NCI-H510A treated with DMSO at 0.1 percent for 48 hours (cell line): ENCODE measurements around the gene UNKL.
A peak's percentile ranks its signal among the peaks of the same experiment; 100 is the strongest.

Experiments
- DNase-seq: peaks from one replicate; lab custom pipeline; 2025; lab: John Stamatoyannopoulos, UW

UNKL gene

DNA sequence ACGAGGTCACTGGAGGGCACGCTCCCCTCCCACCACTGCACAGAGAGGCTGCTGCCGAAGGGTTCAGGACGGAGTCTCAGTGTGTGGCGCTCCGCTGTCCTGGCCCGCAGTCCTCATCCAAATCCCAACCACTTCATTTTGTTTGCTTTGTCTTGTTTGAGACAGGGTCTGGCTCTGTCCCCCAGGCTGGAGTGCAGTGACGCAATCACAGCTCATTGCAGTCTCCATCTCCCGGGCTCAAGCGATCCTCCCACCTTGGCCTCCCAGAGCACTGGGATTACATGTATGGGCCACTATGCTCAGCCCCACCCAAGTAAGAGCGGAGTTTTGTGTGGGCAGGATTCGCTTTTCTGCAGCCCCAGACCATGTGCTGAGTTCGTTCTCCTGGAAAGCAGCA lies 12.7 kb downstream of the UNKL start:
- no peak for DNase-seq

DNA sequence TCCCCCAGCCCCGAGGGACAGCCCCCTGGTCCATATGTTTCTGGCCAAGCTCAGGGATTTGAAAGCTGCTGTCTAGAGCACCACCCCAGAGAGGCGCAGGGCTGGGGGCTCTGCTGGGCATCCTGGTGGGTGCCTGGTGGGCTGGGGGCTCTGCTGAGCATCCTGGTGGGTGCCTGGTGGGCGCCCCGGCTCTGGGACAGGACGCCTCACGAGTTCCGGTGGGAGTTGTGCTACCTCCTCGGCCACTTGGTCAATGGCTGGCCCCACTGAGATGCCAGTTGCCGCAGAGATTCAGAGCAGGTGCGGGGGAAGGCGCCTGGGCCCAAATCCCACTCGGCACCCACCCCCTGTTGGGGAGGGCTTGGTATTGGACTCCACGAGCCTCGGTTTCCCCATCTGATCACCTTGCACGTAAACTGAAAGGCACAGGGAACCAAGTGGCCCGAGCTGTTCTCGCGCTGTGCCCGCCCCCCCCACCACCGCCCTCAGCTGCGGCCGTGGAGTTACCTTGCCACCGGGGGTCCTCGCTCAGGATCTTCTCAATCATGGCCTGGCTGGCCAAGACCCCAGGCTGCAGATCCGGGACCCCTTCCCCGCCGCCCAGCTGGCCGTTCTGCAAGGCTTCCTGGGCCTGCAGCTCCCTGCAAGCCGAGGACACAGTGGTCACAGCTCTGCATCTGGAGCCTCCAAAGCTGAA lies 13.3 kb downstream of the UNKL start:
- no peak for DNase-seq

DNA sequence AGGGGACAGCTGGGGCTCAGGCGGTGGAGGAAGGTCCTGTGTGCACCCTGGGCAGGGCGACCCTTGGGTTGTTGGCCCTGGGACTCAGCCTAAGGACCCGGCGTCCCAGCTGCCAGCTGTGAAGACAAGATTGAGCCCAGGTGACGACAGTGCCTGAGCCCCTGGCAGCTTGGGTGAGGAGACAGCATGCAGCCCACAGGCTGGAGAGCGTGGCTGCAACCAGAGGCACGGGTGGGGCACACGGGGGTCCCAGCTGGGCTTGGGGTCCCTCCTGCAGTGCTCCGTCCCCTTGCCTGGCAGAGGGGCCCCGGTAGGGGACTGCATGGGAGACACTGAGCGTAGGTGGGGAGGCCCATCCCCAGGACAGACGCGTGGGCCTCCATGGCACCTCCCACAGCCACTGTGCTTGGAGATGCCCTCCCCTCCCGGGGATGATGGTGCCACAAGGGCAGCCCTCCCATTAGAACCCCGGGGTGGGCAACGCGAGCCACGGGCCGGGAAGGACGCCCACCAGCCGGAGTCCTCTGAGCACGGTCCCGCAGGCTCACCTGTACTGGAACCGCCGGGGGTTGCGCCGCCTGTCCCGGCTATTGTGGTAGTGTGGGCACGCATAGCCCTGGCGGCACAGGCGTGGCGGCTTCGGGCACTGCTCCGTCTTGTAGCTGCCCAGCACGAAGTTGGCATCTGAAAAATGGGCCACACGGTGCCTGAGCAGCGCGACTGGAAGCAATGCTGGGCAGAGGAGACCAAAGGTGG lies 15.5 kb downstream of the UNKL start:
- no peak for DNase-seq

DNA sequence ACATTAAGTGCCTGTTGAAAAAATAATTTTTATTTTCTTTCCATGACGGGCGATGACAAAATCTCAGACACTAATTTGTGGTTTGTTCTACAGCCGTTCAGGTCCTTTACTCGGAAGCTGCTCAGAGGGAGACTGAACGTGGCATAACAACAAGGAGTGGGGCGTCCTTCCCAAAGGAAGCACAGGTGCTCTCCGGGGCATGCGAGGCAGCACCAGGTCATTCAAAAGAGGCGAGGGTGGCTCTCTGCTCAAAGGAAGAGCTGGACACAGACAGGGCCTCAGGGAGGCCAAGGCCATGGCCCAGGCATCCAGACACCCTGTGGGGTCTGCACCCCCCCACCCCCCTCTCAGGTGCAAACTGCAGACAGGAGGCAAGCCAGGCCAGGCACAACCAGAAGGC lies 16.2 kb downstream of the UNKL start:
- DNase-seq = no peak

DNA sequence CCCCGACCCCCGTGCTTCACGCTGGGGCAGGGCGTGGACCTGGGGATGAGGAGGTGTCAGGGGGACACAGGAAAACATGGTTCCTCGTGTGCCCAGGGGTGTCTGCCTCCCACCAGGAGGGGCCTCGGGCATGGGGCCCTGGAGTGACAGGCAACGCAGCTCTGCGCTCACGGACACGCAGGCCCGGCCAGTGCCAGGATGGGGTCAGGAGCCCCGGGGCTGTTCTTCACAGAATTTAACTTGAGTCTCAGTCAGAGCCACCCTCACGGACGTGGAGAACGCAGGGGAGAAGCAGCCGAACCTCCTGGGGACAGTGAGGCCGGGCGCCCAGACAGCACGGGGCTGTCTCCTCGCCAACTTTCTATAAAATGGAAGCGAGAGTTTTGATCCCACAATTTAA lies 16.7 kb downstream of the UNKL start:
- no peak for DNase-seq

DNA sequence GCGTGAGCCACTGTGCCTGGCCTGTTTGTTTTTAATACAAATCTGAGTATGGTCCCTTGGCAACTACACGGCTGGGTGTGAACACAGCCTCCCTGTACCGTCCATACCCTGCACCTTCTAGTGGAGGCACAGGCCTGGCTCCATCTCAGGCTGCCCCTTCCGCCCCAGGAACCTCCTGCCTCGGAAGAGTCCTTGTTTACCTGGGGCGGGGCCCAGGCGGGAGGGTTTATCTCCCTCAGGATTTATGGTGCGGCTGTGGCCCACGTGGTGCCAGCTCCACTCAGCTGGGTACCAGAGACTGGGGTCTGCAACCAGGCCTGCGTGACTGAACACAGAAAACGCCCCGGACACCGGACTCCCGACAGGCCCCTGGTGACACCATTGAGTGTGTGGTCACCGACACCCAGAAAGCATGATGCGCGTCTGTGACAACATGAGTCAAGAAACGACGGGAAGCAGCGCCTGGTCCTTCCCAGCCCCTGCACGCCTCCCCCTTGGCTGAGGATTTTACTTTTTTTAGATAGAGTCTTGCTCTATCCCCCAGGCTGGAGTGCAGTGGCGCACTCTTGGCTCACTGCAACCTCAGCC lies 19.0 kb downstream of the UNKL start:
- no peak for DNase-seq

DNA sequence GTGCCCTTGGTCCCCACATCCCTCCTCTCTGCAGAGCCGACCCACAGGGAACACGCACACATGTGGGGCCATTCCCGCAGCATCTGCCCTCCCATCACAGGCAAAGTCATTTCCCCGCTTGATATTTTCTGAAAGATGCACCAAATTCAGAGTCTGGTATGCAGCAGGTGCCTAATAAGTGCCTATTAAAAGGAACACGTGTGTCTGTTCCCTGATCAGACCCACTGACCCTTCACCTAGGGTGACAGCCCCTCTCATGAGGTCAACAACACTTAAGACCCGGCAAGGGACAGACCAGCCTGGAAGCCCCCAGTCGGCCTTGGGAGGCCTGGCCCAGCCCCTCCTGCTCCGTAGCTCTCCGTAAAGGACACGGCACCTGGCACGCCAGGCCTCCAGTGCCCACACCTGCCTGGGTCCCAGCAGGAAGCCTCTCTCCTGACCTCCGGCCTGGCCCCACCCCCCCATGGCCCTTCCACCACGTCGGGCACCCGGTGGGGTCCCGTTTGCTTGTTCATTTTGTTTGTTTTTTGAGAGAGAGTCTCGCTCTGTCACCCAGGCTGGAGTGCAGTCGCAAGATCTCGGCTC lies 20.0 kb downstream of the UNKL start:
- no peak for DNase-seq

DNA sequence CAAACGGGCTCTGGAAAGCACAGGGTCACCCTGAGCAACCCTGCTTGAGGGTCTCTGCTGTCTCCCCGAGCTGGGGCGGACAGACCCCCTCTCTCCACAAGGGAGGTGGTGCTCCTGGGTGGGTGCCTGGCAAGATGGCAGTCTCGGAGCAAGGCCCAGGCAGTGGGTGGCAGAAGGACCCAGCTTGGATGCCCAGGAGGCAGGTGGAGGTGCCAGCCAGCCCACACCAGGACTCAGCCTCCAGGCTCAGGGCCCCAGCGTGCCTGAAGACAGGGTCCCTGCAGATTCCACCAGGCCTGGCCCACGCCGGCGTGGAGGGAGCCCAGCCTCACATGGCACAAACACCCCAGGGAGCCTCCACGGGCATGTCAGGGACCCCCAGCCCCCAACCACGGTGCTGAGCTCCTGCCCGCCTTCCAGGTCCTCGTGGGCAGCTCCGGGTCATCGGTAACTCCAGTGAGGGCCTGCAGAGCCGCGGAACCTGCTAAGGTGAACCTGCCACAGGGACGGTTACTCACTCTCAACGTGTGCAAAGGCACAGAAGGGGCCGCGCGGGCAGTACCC lies 20.8 kb downstream of the UNKL start:
- no peak for DNase-seq

DNA sequence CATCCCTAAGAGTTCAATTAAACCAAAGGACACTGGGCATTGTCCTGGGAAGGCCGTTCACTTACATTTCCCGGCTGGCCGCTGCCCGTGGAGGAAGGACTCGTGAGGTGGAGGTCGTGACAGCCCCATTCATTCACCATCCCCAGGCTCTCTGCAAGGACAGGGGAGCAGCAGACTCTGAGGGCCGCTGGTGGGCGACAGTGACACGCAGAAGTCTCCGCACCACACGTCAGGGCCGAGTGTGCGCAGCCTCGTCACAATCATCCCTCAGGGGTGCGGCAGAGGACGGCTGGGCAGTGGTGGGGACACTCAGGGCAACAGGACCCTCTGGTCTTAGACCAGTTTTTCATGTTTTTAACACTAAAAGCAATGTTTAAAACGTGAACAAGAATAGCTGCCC lies 21.7 kb downstream of the UNKL start:
- DNase-seq = no peak

DNA sequence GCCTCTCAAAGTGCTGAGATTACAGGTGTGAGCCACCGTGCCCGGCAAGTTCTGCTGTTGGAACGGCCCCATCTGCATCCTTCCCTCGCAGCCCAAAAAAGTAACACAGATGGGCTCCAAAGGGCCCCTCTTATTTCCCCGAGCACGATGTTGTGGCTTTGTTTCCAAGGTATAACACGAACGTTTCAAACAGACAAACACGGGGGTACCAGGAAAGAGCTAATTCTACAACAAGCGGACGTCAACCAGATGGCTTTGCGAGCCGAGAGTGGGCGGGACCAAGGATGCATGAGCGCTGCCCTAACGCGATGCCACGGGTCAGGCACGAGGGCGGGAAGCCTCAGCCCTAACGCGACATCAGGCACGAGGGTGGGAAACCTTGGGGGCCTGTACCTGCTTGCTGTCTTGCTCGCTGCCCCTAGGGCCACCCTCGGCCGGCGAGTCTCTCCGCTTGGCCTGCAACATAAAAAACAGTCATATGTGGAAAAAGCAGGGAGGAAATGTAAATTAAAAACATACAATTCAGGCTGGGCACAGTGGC lies 24.2 kb downstream of the UNKL start:
- no peak for DNase-seq

DNA sequence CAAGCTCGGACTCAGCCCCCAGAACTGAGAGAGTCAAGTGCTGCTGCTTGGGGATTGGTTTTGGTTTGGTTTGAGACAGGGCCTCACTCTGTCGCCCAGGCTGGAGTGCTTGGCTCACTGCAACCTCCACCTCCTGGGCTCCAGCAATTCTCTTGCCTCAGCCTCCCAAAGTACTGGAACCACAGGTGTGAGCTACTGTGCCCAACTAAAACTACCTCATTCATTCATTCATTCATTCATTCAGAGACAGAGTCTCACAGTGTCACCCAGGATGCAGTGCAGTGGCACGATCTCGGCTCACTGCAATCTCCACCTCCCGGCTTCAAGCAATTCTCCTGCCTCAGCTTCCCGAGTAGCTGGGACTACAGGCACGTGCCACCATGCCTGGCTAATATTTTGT lies 24.7 kb downstream of the UNKL start:
- DNase-seq = no peak

DNA sequence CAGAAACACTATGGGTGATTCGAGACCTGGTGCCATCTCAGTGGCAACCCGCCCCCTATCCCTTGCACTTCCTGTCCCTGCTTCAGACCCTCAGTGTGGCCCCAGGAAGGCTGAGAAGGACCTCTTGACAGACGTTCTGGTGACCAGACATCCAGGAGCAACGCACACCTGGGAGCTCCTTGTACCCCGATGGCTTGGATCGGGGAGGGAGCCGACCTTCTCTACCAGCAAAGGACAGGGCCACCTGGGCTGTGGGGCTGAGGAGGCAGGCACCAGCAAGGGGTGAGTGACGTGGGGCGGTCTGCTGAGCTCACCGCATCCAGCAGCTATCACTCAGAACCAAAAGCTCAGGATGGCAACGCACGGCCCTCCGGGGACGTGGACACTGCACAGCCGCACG lies 27.2 kb downstream of the UNKL start:
- no peak for DNase-seq

DNA sequence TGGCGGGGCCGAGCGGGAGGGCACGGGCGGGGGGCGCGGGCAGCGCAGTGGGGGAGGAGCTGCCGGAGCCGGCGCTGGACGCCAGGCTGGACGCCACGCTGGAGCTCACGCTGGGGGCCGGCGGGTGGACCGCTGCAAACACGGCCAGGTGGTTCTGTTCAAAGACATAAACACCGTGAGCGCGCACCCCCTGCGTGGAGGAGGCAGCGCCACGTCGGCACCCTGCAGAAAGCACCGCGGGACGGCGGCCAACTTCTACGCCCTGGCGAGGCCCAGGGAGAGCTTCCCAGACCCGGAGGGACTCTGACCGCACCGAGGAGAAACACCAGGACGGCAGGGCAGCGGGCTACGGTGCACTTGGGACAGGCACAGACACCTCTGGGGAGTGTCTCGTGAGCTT lies 29.3 kb downstream of the UNKL start:
- no peak for DNase-seq

DNA sequence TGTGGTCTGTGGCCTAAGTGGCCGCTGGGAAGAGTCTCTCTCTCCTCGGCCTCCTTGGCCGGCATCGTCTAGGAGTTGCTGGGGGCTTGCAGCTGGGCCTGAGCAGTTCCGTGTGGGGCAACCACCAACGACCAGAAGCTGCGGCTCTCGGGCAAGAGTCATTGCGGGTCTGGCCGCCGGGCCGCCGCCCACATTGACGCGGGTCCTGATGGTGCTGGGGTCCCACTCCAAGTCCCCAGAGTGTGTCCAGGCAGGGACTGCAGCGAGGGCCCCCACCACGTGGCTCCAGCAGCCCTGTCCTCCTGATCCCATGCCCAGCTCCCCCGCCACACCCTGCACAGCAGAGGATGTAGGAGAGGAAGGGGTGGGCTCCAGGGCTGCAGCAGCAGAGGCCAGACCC lies 30.9 kb downstream of the UNKL start:
- no peak for DNase-seq

DNA sequence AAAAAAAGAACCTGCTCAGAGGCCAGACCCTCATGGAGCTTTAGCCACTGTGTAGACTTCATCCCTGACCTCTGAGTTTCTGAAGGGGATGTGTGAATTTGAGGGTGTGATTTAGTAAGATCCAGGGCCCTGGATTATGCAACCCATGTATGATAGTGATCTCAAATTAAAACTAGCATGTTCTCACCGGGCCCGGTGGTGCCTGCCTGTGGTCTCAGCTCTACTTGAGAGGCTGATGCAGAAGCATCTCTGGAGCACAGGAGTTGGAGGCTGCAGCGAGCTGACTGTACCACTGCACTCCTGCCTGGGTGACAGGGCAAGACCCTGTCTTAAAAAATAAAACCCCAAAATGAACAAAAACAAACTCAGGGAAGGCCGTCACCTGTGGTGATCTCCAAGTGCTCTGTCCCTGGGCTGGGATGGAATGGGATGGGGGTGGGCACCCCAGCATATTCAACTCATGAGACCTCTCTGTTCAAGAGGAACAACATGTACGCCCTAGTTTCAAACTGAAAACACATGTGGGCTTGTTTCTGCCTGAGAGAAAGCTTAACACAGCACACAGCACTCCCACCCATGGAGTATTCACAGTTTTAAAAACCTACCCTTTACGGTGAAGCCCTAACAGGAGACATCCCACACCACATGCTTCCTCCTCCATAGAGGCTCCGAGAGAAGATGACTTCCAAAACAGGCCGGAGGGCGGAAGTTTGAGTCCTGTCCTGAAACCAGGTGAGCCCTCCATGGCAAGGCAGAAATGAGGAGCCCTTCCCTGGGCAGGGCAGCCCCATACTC lies 32.7 kb downstream of the UNKL start:
- no peak for DNase-seq

DNA sequence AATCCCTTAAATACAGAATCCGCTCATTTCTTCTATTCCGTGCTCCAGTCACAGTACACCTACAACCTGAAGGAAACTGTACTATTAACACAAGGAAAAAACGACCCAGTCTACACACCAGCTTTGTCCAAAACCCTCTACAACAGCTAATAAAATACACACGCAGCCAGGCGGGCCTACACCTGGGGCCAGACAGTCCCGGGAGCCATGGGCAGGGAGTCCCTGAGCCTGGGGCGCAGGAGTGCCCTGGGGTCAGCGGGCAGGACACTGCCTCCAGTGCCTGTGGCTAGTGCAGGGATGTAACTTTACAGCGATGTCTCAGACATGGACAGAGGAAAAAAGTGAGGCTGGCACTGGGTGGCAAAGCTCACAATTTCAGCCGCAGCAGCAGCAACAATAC lies 34.3 kb downstream of the UNKL start:
- DNase-seq = no peak

DNA sequence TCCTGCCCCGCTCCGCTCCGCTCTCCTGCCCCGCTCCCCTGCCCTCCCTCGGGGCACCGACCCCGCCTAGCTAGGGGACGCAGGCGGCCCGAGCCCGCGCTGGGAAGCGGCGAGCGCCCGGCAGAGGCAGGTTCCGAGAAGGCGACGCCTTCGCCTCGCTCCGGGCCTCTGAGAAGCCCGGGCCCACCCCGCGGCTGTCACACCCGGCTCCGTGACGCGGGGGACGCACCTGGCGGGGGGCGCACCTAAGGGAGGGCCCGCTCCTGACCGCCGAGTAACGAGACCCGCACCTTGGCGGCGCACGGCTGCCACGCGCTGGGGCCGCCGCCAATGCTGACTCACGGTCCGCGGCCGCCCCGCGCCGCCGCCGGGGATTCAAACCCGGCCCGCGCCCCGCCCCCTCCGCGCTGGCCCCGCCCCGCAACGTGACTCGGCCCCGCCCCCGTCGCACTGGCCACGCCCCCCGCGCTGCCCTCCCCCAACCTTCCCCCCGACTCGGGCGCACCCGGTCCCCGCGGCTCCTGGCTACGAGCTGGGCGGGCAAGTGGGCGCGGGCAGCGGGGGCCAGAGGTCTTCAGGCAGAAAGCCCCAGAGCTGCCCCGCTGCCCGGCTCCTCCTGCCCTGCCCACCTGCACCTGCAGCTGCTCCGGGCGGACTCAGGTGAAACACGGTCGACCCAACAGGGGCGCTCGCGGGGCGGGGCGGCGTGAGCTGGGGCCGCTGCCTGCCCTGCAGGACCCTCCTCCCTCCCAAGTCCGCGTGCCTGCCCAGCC lies 35.0 kb downstream of the UNKL start:
- peak; percentile 41 for DNase-seq

DNA sequence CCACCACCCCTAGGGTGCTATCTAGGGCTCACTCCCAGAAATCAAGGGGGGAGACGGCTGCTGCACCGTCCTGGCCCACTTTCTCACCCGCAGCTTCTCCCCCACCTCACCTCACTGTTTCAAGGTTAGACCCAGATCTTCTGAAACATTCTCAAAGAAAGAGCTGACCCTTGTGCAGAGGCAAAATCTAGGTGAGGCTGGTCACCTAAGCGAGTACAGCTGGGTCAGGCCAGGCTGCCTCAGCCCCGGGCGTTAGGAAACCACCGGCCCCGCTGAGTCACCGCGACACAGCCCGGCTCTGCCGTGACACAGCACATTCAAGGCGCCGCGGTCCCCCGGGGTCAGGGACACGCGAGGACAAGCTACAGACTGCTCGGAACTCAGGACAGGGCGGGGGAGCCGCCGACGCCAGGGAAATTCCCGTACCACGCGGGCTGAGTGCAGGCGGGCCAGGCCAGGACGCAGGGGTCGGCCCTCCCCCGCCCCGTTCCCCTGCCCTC lies 35.6 kb downstream of the UNKL start:
- no peak for DNase-seq

DNA sequence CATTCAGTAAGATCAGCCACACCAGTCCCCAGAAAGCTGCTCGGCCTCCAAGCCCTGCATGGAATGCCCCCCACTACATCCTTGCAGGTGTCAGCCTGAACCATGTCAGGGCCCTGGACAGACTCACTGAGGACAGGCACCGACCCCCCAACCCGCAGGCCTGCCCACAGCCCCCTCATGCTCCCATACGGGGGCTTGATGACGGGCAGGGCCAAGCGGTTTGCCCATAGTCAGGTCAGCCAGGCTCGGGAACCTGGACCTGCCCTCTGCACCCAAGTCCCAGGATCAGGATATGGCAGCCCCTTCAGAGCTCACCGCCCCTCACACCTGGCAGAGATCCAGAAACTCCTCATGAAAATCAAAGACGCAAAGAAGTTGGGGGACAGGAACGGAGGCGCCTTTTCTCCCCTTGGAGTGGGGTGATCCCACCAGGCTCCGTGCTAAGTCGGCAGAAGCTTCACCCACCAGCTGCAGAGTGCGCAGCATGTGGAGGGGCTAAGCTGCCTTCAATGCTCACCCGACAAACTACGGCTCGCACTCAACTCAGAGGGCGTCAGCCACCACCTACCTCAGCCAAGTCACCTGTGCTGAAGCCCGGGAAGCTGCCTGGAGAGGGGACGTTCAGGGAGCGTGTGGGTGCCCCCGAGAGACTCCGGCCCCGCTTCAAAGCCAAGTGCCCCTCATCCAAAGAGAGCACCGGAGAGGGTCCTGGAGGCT lies 36.3 kb downstream of the UNKL start:
- DNase-seq = no peak

DNA sequence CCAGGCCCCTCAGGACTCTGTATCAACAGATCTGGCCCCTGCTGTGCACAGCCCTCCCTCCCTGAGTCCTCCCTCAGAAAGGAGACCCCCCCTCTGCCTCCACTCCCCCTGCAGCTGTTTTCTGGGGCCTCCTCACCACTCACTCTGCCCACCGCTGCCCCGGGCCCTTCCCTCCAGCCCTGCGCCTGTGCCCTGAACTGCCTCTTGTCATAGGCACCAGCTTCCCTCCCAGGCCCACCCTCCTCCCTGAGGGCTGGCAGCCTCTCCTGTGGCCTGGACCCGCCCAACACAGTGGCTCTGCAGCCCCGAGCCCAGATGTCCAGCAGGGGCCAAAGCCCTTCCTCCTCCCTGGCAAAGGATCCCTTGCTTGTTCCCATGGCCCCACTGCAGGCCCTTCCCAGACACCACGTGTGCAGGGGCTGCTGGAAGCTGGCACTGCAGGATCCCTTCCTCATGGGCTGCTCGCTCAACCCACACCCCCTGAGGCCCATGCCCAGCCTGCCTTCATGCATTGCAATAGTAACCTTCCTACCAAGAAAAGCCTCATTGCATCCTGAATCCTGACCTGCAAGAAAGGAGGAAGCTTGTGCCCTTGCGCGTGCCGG lies 37.0 kb downstream of the UNKL start:
- DNase-seq = no peak
